Measurements from ENCODE around the gene DAW1. TPM values are rescaled to one million over a fixed set of nuclear protein-coding genes. Genes with fewer than 3 reads are reported as not detected.

DAW1 gene
- total and polyA plus RNA-seq, 10 of the 15 experiments (the other 5 are each of a cell fraction or from before 2014, with no cell fraction given), result 0.04 TPM; not detected in 9

DNA sequence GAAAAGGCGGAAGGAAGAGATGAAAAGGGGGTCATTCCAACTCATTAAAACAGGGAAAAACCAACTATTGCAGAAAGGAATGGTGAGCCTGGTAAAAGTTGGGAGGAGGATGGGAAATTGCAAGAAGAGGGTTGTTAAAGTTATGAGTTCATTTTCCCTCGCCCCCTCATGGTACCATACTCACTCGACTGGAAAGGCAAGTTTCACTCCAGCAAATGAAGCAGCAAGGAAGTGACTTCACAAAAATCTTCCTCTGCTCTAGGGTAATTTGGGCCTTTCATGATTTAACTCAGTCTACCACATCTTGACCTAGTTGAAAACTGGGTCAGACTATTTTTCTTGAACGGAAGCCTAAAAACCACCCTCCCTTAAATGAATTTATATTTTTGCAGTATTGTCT, 22.8 kb upstream of the DAW1 start (continued):
- TF ChIP-seq ZBTB11 (CRISPR knock-in tag; IDR thresholded peaks at IDR 0.05), result no peak
- peak; percentile 89 for TF ChIP-seq EED (IDR thresholded peaks at IDR 0.05; ENCODE audit: low read depth)
- TF ChIP-seq, protein P1, sequence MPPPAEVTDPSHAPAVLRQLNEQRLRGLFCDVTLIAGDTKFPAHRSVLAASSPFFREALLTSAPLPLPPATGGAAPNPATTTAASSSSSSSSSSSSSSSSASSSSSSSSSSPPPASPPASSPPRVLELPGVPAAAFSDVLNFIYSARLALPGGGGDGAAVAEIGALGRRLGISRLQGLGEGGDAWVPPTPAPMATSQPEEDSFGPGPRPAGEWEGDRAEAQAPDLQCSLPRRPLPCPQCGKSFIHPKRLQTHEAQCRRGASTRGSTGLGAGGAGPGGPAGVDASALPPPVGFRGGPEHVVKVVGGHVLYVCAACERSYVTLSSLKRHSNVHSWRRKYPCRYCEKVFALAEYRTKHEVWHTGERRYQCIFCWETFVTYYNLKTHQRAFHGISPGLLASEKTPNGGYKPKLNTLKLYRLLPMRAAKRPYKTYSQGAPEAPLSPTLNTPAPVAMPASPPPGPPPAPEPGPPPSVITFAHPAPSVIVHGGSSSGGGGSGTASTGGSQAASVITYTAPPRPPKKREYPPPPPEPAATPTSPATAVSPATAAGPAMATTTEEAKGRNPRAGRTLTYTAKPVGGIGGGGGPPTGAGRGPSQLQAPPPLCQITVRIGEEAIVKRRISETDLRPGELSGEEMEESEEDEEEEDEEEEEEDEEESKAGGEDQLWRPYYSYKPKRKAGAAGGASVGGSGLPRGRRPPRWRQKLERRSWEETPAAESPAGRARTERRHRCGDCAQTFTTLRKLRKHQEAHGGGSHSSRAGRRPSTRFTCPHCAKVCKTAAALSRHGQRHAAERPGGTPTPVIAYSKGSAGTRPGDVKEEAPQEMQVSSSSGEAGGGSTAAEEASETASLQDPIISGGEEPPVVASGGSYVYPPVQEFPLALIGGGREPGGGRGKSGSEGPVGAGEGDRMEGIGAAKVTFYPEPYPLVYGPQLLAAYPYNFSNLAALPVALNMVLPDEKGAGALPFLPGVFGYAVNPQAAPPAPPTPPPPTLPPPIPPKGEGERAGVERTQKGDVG (CRISPR knock-in tag; IDR thresholded peaks at IDR 0.05), result no peak
- no peak for TF ChIP-seq IRF3 (IDR thresholded peaks at IDR 0.05)
- no peak for TF ChIP-seq RAD21 (IDR thresholded peaks at IDR 0.05; ENCODE audit: insufficient read depth, low read depth, low read length)
- no peak for TF ChIP-seq HSF1 (IDR thresholded peaks at IDR 0.05; ENCODE audit: low read depth, low read length)
- no peak for TF ChIP-seq RB1 (IDR thresholded peaks at IDR 0.05; ENCODE audit: borderline replicate concordance)
- no peak for TF ChIP-seq NFXL1 (IDR thresholded peaks at IDR 0.05; ENCODE audit: borderline replicate concordance)
- TF ChIP-seq EGR1 (IDR thresholded peaks at IDR 0.05; ENCODE audit: borderline replicate concordance in 1 of 2, low read depth in 2 of 2, low read length in 2 of 2), result peak in 1 of 2 experiments; percentile 72; a peak in 1 of 3 replicates
- TF ChIP-seq TBL1XR1 (IDR thresholded peaks at IDR 0.05; ENCODE audit: low read depth, low read length), result no peak
- TF ChIP-seq, protein P2, sequence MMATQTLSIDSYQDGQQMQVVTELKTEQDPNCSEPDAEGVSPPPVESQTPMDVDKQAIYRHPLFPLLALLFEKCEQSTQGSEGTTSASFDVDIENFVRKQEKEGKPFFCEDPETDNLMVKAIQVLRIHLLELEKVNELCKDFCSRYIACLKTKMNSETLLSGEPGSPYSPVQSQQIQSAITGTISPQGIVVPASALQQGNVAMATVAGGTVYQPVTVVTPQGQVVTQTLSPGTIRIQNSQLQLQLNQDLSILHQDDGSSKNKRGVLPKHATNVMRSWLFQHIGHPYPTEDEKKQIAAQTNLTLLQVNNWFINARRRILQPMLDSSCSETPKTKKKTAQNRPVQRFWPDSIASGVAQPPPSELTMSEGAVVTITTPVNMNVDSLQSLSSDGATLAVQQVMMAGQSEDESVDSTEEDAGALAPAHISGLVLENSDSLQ (IDR thresholded peaks at IDR 0.05), result no peak
- peak; percentile 79 for TF ChIP-seq PAX5 (IDR thresholded peaks at IDR 0.05; ENCODE audit: borderline replicate concordance, low read depth, low read length)
- TF ChIP-seq IRF5 (IDR thresholded peaks at IDR 0.05; ENCODE audit: borderline replicate concordance), result no peak
- TF ChIP-seq, protein P3, sequence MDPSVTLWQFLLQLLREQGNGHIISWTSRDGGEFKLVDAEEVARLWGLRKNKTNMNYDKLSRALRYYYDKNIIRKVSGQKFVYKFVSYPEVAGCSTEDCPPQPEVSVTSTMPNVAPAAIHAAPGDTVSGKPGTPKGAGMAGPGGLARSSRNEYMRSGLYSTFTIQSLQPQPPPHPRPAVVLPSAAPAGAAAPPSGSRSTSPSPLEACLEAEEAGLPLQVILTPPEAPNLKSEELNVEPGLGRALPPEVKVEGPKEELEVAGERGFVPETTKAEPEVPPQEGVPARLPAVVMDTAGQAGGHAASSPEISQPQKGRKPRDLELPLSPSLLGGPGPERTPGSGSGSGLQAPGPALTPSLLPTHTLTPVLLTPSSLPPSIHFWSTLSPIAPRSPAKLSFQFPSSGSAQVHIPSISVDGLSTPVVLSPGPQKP (IDR thresholded peaks at IDR 0.05; ENCODE audit: low read depth, low read length), result no peak
- no peak for TF ChIP-seq SUPT20H (IDR thresholded peaks at IDR 0.05; ENCODE audit: borderline replicate concordance, control insufficient read depth, low read depth, low read length)
- TF ChIP-seq CHD2 (IDR thresholded peaks at IDR 0.05; ENCODE audit: borderline replicate concordance, low read depth, low read length), result no peak; the same call in 1 of the 2 replicates
- no peak; the same call in 1 of the 2 replicates for TF ChIP-seq TARDBP (IDR thresholded peaks at IDR 0.05; ENCODE audit: borderline replicate concordance)

Data from GM12878 (cell line).